ENCODE data around the gene GPRASP2. TPM values are rescaled to one million over a fixed set of nuclear protein-coding genes. Genes with fewer than 3 reads are reported as not detected.

GPRASP2 gene
- total and polyA plus RNA-seq, 10 donors: 1.7 to 14.5 (median 8.8) TPM

- H3K4me1 ChIP-seq: no peaks in the 10 kb centered on the region
- no peaks in the 10 kb centered on the region for H3K27me3 ChIP-seq (replicated peaks in 1 of 7)
- 31 to 59% (median 44%) methylated on average over 2 of the region's 2 CpGs for WGBS, 5 donors
- intact Hi-C loops (cut with DNase I; ENCODE audit: low total_unique reads): no loop called here
- H3K9me3 ChIP-seq: peaks cover 10 to 34% (median 28%) of the 10 kb centered on the region in 8 donors
- no peak overlapping the region for H3K27ac ChIP-seq
- no peak overlapping the region for H3K4me3 ChIP-seq
- H3K36me3 ChIP-seq: no peaks in the 10 kb centered on the region
- TF ChIP-seq, protein P1, sequence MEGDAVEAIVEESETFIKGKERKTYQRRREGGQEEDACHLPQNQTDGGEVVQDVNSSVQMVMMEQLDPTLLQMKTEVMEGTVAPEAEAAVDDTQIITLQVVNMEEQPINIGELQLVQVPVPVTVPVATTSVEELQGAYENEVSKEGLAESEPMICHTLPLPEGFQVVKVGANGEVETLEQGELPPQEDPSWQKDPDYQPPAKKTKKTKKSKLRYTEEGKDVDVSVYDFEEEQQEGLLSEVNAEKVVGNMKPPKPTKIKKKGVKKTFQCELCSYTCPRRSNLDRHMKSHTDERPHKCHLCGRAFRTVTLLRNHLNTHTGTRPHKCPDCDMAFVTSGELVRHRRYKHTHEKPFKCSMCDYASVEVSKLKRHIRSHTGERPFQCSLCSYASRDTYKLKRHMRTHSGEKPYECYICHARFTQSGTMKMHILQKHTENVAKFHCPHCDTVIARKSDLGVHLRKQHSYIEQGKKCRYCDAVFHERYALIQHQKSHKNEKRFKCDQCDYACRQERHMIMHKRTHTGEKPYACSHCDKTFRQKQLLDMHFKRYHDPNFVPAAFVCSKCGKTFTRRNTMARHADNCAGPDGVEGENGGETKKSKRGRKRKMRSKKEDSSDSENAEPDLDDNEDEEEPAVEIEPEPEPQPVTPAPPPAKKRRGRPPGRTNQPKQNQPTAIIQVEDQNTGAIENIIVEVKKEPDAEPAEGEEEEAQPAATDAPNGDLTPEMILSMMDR (IDR thresholded peaks at IDR 0.05 in 8 of 11, conservative IDR thresholded peaks at IDR 0.05 in 3 of 11): no peak
- TF ChIP-seq POLR2AphosphoS5 (IDR thresholded peaks at IDR 0.05) (no peak), POLR2A (IDR thresholded peaks at IDR 0.05) (no peak)
- no peak for DNase-seq
Observed at GRCh38 chrX:102684772-102685520, 27.3 kb upstream of the GPRASP2 start.

GRCh38 chrX:102694749-102695148, 17.5 kb upstream of the GPRASP2 start:
- H3K27me3 ChIP-seq (replicated peaks in 1 of 7): peaks cover 0 to 7% (median 0%) of the 10 kb centered on the region in 7 donors
- H3K4me3 ChIP-seq: no peak overlapping the region
- intact Hi-C loops (cut with DNase I; ENCODE audit: low total_unique reads): no loop called here
- H3K27ac ChIP-seq: no peak overlapping the region
- H3K9me3 ChIP-seq: peaks cover 0 to 6% (median 3%) of the 10 kb centered on the region in 8 donors
- H3K4me1 ChIP-seq: no peaks in the 10 kb centered on the region
- H3K36me3 ChIP-seq: peaks cover 0 to 5% (median 0%) of the 10 kb centered on the region in 6 donors
- DNase-seq: no peak
- TF ChIP-seq, protein P1 (IDR thresholded peaks at IDR 0.05 in 8 of 11, conservative IDR thresholded peaks at IDR 0.05 in 3 of 11): no peak
- no peak for TF ChIP-seq POLR2A (IDR thresholded peaks at IDR 0.05)
- no peak for TF ChIP-seq POLR2AphosphoS5 (IDR thresholded peaks at IDR 0.05)
- WGBS, 5 donors: 84 to 98% (median 91%) methylated on average over 3 of the region's 3 CpGs

DNA sequence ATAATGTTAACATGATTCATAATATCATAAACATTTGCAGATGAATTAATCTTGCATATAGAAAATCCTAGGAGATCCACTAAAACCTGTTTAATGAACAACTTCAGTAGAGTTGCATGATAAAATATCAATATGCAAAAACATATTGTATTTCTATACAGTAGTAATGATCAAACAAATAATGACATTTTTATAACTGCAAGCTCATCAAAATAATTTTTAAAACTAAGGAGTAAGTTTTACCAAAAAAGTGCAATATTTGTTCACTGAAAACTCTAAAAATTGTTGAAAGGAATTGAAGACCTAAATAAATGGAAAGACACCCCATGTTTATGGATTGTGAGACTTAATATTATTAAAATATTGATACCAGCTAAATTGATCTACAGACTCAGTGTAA, 15.9 kb upstream of the GPRASP2 start:
- no peak for DNase-seq
- intact Hi-C loops (cut with DNase I; ENCODE audit: low total_unique reads): no loop called here
- no peak for TF ChIP-seq POLR2AphosphoS5 (IDR thresholded peaks at IDR 0.05)
- TF ChIP-seq, protein P1 (IDR thresholded peaks at IDR 0.05 in 8 of 11, conservative IDR thresholded peaks at IDR 0.05 in 3 of 11): no peak
- no peak for TF ChIP-seq POLR2A (IDR thresholded peaks at IDR 0.05)

GRCh38 chrX:102697494-102697893, 14.8 kb upstream of the GPRASP2 start:
- no peak overlapping the region for H3K27ac ChIP-seq
- intact Hi-C loops (cut with DNase I; ENCODE audit: low total_unique reads): no loop called here
- H3K27me3 ChIP-seq (replicated peaks in 1 of 7): peaks cover 0 to 7% (median 0%) of the 10 kb centered on the region in 7 donors
- no peak for TF ChIP-seq POLR2AphosphoS5 (IDR thresholded peaks at IDR 0.05)
- TF ChIP-seq, protein P1 (IDR thresholded peaks at IDR 0.05 in 8 of 11, conservative IDR thresholded peaks at IDR 0.05 in 3 of 11): no peak
- no peak for TF ChIP-seq POLR2A (IDR thresholded peaks at IDR 0.05)
- H3K4me3 ChIP-seq: no peak overlapping the region
- H3K4me1 ChIP-seq: no peaks in the 10 kb centered on the region
- DNase-seq: no peak
- H3K36me3 ChIP-seq: no peaks in the 10 kb centered on the region
- H3K9me3 ChIP-seq: no peaks in the 10 kb centered on the region

More for the DNA sequence above, 15.9 kb upstream of the GPRASP2 start:
- Histone ChIP-seq H3K4me3 (no peak overlapping the region), H3K36me3 (peaks cover 0 to 5% (median 0%) of the 10 kb centered on the region in 6 donors), H3K9me3 (peaks cover 0 to 5% (median 2%) of the 10 kb centered on the region in 8 donors), H3K4me1 (no peaks in the 10 kb centered on the region), H3K27ac (no peak overlapping the region), H3K27me3 (replicated peaks in 1 of 7) (peaks cover 0 to 7% (median 0%) of the 10 kb centered on the region in 7 donors)
